HUES6 (cell line): ENCODE results near the gene CDS2.
A peak's percentile ranks its signal among the peaks of the same experiment; 100 is the strongest.
"Not testable (repeated sequence)": the region's sequence is repeated elsewhere in the genome, so short reads cannot be mapped to it uniquely, and the experiment has no call there.

Source experiments
- H3K27ac ChIP-seq: 2 replicates; pipeline ENCODE4 v1.7.0; 2013; ENCODE audit warnings: low read depth, mild to moderate bottlenecking, low read length, inconsistent platforms
- H3K27me3 ChIP-seq: 2 replicates; pipeline ENCODE4 v1.6.1; 2013; ENCODE audit warnings: low read length; ENCODE audit not compliant: control insufficient read depth, insufficient read depth
- H3K36me3 ChIP-seq: 2 replicates; pipeline ENCODE4 v1.6.1; 2013; ENCODE audit warnings: low read length; ENCODE audit not compliant: control insufficient read depth, insufficient read depth
- H3K4me1 ChIP-seq: 2 replicates; pipeline ENCODE4 v1.6.1; 2013; ENCODE audit warnings: low read length; ENCODE audit not compliant: control insufficient read depth, insufficient read depth
- H3K4me3 ChIP-seq: 2 replicates; pipeline ENCODE4 v1.5.1; 2013; ENCODE audit warnings: low read depth, low read length
- H3K9ac ChIP-seq: one replicate; pipeline ENCODE4 v1.6.1; 2013; ENCODE audit warnings: mild to moderate bottlenecking, low read length
- H3K9me3 ChIP-seq: 2 replicates; pipeline ENCODE4 v1.6.1; 2013; ENCODE audit warnings: low read depth, low read length; ENCODE audit not compliant: control insufficient read depth, insufficient read depth

CDS2 gene

DNA sequence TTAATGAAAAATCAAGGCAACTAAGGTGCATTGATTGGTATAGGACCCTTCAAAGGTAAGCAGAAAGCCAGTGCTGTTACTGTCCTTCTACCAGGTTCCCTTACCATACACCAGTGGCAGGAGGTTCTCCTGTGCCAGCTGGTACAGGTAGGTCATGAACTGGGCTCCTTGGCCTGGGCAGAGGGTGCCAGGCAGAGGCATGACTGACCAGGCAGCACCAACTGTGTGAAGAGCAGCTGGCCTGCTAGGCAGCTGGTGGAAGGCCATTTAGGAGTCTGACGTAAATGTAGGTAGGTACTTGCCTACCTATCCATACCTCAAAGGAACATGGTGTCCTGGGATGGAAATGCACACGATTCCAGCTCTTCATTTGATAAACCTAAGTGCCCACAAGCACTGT is 30.3 kb upstream of the CDS2 start:
- no peak overlapping the region for H3K4me3 ChIP-seq
- no peak overlapping the region for H3K9ac ChIP-seq
- no peaks in the 10 kb centered on the region for H3K27me3 ChIP-seq
- H3K9me3 ChIP-seq: no peaks in the 10 kb centered on the region
- H3K4me1 ChIP-seq: no peaks in the 10 kb centered on the region
- H3K27ac ChIP-seq: no peak overlapping the region
- peaks cover 58% of the 10 kb centered on the region for H3K36me3 ChIP-seq

DNA sequence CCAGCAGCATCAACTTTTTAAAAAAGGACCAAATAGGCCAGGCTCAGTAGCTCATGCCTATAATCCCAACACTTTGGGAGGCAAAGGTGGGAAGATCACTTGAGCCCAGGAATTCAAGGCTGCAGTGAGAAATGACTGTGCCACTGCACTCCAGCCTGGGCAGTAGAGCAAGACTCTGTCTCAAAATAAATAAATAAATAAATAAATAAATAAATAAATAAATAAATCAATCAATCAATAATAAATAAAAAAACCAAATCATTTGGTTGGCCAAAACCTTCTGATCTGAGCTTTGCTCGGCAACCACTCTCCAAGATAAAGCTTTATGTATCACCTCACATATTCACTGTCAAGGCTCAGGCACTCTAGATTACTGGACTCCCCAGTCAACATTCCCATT is 27.8 kb upstream of the CDS2 start:
- H3K9me3 ChIP-seq, H3K9ac ChIP-seq, H3K27me3 ChIP-seq, H3K4me1 ChIP-seq, H3K4me3 ChIP-seq, H3K27ac ChIP-seq: not testable (repeated sequence)
- peaks cover 73% of the 10 kb centered on the region for H3K36me3 ChIP-seq

DNA sequence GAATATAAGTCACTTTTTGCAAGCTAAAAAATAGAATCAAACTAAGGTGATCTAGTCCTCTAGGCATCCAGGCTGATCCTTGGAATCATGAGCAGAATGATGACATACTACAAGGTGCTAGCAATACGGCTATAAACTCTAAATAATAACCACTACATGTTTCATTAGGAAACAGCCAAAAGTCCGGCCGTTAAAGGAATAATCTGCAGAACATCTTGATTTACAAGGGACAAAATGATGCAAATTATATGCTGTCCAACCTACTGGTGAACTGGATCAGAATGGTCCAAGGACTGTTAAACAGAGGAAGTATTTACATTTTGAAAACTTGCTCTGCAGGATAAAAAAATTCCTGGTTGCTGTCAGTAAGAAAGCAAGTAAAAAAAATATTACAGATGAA is 26.9 kb upstream of the CDS2 start:
- H3K27ac ChIP-seq, H3K9me3 ChIP-seq, H3K4me1 ChIP-seq, H3K9ac ChIP-seq, H3K4me3 ChIP-seq, H3K27me3 ChIP-seq: not testable (repeated sequence)
- peaks cover 82% of the 10 kb centered on the region for H3K36me3 ChIP-seq

DNA sequence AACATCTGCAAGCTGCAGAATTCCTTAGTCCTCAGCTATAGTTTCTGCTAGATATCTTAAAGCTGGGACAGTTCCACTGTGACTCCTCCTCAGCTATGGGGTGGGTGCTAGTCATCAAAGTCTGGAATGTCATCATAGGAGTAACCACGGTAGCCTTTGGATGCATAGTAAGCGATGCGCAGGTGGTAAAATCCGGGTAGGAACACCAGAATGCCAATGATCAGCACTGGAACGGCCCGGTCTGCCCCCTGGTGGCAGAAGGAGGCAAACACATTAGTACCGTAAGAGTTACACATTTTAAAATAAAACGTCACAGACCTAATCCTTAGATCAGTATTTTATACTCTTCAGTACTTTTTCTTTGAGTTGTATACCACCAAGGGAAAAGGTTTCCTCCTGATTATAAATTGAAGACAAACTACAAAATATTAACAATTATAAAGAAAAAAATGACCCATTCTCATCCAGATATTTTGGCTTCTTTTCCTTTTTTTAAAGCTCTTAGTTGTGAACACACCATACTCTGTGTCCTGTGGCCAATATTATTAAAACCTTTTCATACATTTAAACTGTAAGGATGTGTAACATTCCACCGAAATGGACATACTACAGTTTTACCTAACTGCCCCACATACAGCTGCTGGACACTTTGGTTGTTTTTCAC is 26.0 kb upstream of the CDS2 start:
- H3K9me3 ChIP-seq: no peaks in the 10 kb centered on the region
- no peak overlapping the region for H3K4me3 ChIP-seq
- H3K27me3 ChIP-seq: no peaks in the 10 kb centered on the region
- H3K36me3 ChIP-seq: peaks cover 90% of the 10 kb centered on the region
- no peak overlapping the region for H3K9ac ChIP-seq
- no peaks in the 10 kb centered on the region for H3K4me1 ChIP-seq
- H3K27ac ChIP-seq: no peak overlapping the region

DNA sequence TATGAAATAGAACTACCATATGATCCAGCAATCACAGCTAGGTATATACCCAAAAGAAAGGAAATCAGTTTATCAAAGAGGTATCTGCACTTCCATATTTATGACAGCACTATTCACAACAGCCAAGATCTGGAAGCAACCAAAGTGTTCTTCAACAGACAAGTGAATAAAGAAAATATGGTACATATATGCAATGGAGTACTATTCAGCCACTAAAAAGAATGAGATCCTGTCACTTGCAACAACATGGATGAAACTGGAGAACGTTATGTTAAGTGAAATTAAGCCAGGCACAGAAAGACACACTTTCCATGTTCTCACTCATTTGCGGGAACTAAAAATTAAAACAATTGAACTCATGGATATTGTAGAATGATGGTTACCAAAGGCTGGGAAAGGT is 22.3 kb upstream of the CDS2 start:
- Histone ChIP-seq H3K9ac (no peak overlapping the region), H3K27me3 (no peaks in the 10 kb centered on the region), H3K4me3 (no peak overlapping the region), H3K27ac (no peak overlapping the region), H3K4me1 (no peaks in the 10 kb centered on the region), H3K9me3 (no peaks in the 10 kb centered on the region), H3K36me3 (peaks cover 93% of the 10 kb centered on the region)

DNA sequence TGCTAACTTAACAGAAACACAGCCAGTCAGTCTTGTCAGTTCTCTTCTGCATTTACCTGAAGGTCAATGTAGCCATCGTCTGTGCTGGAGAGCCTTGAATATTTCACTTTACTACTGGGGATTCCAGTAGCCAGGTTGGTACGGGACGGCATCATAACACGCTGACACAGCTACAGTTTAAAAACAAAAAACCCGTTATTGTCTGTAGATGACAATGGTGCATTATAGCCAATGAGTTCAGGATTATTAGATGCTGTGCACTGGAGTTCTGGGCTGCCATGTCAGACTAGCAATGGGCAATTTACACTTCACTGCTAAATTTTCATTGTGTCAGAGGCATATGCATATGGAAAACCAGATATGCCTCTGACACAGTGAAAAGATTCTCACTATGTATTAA is 17.5 kb upstream of the CDS2 start:
- Histone ChIP-seq H3K4me1 (no peaks in the 10 kb centered on the region; the same call in 1 of the 2 replicates), H3K27me3 (no peaks in the 10 kb centered on the region), H3K9me3 (no peaks in the 10 kb centered on the region), H3K36me3 (peaks cover 70% of the 10 kb centered on the region), H3K4me3 (no peak overlapping the region), H3K9ac (no peak overlapping the region), H3K27ac (no peak overlapping the region)

DNA sequence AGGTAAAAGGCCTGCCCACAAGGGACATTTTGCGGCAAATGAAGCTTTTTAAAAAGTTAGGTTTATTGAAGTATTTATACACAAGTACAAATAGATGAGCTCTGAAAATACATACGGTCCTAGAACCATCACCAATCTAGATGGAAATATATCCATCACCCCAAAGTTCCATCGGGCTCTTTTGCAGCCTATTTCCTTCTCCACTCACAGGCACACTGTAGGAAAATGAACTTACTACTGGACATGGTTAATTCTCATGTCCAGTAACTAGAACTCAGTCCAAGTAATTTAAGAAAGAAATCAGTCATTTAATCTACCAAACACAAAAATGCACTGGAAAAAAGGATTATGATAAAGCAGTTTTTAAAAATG is 13.2 kb upstream of the CDS2 start:
- H3K4me3 ChIP-seq: peak overlapping the region; percentile 81
- H3K9me3 ChIP-seq: no peaks in the 10 kb centered on the region
- peaks cover 72% of the 10 kb centered on the region for H3K36me3 ChIP-seq

DNA sequence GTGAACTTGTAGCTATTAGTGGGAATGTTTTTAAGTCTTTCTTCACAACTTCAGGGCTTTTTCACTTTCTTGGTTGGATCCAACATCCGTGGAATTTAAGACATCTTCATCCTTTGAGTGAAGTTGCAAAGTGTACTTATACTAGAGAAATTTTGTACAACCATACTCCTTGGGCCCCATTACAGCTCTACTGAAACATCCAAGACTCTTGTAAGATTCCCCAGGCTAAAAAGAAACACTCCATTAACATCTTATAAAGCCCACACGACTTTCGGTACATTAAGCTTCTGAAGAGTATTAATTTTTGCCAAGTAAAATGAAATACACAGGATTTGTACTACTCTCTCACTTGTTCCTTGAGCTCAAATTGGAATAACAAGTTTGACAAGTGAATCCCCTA is 12.4 kb upstream of the CDS2 start:
- Histone ChIP-seq H3K27ac (no peak overlapping the region), H3K9ac (no peak overlapping the region), H3K9me3 (no peaks in the 10 kb centered on the region), H3K4me1 (peaks cover 2% of the 10 kb centered on the region; the same call in 1 of the 2 replicates), H3K4me3 (peak overlapping the region; percentile 19; the same call in 1 of the 2 replicates), H3K27me3 (no peaks in the 10 kb centered on the region), H3K36me3 (peaks cover 69% of the 10 kb centered on the region)

More for the DNA sequence above, 13.2 kb upstream of the CDS2 start:
- Histone ChIP-seq H3K27me3 (no peaks in the 10 kb centered on the region), H3K4me1 (peaks cover 2% of the 10 kb centered on the region; the same call in 1 of the 2 replicates), H3K9ac (peak overlapping the region; percentile 90), H3K27ac (peak overlapping the region; percentile 69; the same call in 1 of the 2 replicates)

DNA sequence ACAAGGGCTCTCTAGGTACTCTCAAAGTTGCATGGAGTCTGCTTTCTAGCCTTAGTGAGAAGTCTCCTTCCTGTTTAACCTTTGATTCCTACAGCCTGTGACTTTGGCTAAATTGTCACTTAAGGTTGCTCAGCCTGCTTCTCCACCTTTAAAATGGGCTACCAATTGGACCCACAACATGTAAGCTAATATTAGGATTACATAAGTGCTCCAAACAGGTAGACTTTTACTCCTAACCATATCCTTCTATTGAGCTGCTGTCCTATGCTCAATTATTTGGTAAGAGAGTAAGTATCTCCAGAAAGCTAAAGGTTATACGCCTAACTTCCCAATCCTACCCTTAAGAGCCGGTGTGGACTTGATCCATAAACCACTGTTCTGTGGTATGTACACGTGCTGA is 9.9 kb upstream of the CDS2 start:
- H3K9me3 ChIP-seq: no peaks in the 10 kb centered on the region
- H3K4me1 ChIP-seq: peaks cover 2% of the 10 kb centered on the region; the same call in 1 of the 2 replicates
- H3K4me3 ChIP-seq: peak overlapping the region; percentile 88; the same call in 1 of the 2 replicates
- H3K36me3 ChIP-seq: peaks cover 54% of the 10 kb centered on the region
- no peak overlapping the region for H3K9ac ChIP-seq
- no peak overlapping the region for H3K27ac ChIP-seq
- H3K27me3 ChIP-seq: no peaks in the 10 kb centered on the region

DNA sequence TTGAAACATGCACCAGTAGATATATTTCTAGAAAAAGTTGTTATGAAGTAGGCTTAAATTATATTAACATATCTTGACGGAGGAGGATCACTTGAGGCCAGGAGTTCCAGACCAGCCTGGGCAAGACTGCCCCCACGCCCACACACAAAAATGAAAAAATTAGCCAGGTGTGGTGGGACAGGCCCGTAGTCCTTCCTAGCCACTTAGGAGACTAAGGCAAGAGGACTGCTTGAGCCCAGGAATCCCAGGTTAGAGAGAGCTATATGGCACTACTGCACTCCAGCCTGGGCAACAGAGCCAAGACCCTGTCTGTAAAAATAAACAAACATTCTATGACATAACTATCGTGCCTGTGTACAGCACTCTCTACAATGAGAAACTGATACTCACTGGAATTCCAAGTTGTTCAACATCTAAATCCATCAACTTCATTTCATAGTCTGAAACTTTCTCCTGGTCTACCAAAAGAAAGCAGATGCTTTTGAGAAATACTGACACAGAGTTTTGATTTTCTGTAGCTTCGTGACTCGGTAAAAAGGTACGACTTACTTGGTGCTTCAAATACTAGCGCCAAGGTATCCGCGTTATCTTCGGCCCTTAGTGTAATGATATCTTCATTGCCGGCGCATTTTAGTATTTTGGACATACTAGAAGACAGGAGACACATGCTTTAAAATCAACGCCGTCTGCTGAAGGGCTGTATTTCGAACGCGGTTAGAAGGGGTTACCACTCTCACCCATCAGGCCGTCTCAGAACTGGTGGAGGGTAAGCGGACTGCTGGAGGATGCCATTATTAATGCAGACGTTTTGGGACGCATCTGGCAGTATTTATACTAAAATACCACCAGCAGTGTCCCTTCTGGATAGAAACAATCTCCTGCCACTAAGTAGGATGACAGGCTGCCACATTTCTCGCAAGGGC is 8.3 kb upstream of the CDS2 start:
- no peaks in the 10 kb centered on the region for H3K9me3 ChIP-seq
- H3K27ac ChIP-seq: peak overlapping the region; percentile 93
- H3K27me3 ChIP-seq: no peaks in the 10 kb centered on the region
- H3K9ac ChIP-seq: peak overlapping the region; percentile 93
- peaks cover 54% of the 10 kb centered on the region for H3K36me3 ChIP-seq
- H3K4me1 ChIP-seq: peaks cover 2% of the 10 kb centered on the region; the same call in 1 of the 2 replicates
- peak overlapping the region; percentile 88 for H3K4me3 ChIP-seq

DNA sequence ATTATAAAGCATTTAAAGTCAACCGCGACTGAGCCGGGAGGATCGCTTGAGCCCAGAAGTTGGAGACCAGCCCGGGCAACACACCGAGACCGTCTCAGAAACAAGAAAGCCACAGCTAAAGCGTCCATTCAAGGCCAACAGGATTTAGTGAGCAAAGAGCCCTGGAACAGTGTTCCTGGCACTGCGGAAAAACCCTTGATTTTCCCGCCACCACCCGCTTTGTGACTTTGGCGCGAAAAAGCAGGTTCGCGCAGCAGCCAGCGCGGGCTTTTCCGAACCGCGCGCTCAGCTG is 7.7 kb upstream of the CDS2 start:
- Histone ChIP-seq H3K36me3 (peaks cover 50% of the 10 kb centered on the region), H3K27ac (peak overlapping the region; percentile 93), H3K9ac (peak overlapping the region; percentile 93), H3K9me3 (no peaks in the 10 kb centered on the region), H3K4me3 (peak overlapping the region; percentile 88), H3K27me3 (no peaks in the 10 kb centered on the region), H3K4me1 (0 out of 2 replicates have a peak, but pooled peaks cover 2% of the 10 kb centered on the region)
